SK-N-SH (cell line): ENCODE results near the gene TMEM214.

Source experiments
- CHD2 ChIP-seq: fragments of 150-350 bp; IDR thresholded peaks from 2 replicates; pipeline ENCODE4 v1.6.1; 2018; ENCODE audit warnings: low read length; ENCODE audit not compliant: partially characterized antibody
- CTCF ChIP-seq: fragments of 200-600 bp; sonication (generic); IDR thresholded peaks from 2 replicates; pipeline ENCODE4 v1.6.1; 2017; ENCODE audit warnings: antibody characterized with exemption, mild to moderate bottlenecking, moderate library complexity
- ELF1 ChIP-seq: IDR thresholded peaks from 2 replicates; pipeline ENCODE4 v1.4.0; 2012
- EP300 ChIP-seq, 2 experiments: IDR thresholded peaks; 2 replicates each; pipeline versions ENCODE4 v1.4.0 to v1.6.1; 2012; ENCODE audit warnings: borderline replicate concordance in 1 of 2, low read depth in 1 of 2, low read length in 1 of 2
- GATA2 ChIP-seq: sonication (generic); formaldehyde crosslinking; IDR thresholded peaks from 2 replicates; pipeline ENCODE4 v1.5.0; 2020; ENCODE audit warnings: mild to moderate bottlenecking, missing genetic modification reagents
- MAX ChIP-seq: IDR thresholded peaks from 2 replicates; pipeline ENCODE4 v1.4.0; 2012; ENCODE audit warnings: low read depth
- MXI1 ChIP-seq: IDR thresholded peaks from 2 replicates; pipeline ENCODE4 v1.6.1; 2012; ENCODE audit warnings: mild to moderate bottlenecking, low read depth, low read length, improper control_type of control experiment
- POLR2AphosphoS5 ChIP-seq: IDR thresholded peaks from 2 replicates; pipeline ENCODE4 v1.6.1; 2012; ENCODE audit warnings: low read depth, low read length
- RCOR1 ChIP-seq: fragments of 150-350 bp; IDR thresholded peaks from 2 replicates; pipeline ENCODE4 v1.6.1; 2017; ENCODE audit warnings: antibody characterized with exemption, low read length
- SIN3A ChIP-seq: IDR thresholded peaks from 2 replicates; pipeline ENCODE4 v1.6.1; 2012; ENCODE audit warnings: low read depth, mild to moderate bottlenecking, low read length, moderate library complexity, borderline replicate concordance
- TF ChIP-seq, protein P1 (sequence below): IDR thresholded peaks from 2 replicates; pipeline ENCODE4 v1.6.1; 2012; ENCODE audit warnings: mild to moderate bottlenecking, low read depth, low read length, moderate library complexity
- TF ChIP-seq, protein P2 (sequence below): IDR thresholded peaks from 2 replicates; pipeline ENCODE4 v1.4.0; 2012; ENCODE audit warnings: low read depth, borderline replicate concordance

DNA sequence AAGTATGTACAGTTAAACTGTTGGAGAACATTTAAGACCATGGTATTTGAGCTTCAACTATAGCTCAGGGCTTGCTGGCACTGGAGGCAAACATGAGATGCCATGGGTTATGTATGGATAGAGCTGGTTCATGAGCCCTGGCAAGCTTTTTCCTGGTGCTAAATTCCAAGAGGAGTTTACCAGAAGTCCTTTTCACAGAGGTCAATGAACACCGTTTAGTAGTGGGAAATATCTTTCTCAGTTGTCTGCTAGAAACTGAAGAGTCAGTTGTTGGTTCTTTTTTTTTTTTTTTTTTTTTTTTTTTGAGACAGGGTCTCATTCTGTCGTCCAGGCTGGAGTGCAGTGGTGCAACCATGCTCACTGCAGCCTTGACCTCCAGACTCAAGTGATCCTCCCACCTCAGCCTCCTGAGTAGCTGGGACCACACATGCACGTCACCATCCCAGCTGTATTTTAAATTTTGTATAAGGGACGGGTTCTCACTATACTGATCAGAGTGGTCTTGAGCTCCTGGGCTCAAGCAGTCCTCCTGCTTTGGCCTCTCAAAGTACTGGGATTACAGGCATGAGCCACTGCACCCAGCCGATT, 55.2 kb downstream of the TMEM214 start:
- TF ChIP-seq MXI1 (no peak), POLR2AphosphoS5 (no peak), EP300 (IDR thresholded peaks at IDR 0.05; ENCODE audit: borderline replicate concordance in 1 of 2, low read depth in 1 of 2, low read length in 1 of 2) (no peak), MAX (no peak), GATA2 (CRISPR knock-in tag) (no peak), CHD2 (no peak), RCOR1 (no peak), CTCF (no peak), SIN3A (no peak), ELF1 (no peak)
- TF ChIP-seq, protein P1, sequence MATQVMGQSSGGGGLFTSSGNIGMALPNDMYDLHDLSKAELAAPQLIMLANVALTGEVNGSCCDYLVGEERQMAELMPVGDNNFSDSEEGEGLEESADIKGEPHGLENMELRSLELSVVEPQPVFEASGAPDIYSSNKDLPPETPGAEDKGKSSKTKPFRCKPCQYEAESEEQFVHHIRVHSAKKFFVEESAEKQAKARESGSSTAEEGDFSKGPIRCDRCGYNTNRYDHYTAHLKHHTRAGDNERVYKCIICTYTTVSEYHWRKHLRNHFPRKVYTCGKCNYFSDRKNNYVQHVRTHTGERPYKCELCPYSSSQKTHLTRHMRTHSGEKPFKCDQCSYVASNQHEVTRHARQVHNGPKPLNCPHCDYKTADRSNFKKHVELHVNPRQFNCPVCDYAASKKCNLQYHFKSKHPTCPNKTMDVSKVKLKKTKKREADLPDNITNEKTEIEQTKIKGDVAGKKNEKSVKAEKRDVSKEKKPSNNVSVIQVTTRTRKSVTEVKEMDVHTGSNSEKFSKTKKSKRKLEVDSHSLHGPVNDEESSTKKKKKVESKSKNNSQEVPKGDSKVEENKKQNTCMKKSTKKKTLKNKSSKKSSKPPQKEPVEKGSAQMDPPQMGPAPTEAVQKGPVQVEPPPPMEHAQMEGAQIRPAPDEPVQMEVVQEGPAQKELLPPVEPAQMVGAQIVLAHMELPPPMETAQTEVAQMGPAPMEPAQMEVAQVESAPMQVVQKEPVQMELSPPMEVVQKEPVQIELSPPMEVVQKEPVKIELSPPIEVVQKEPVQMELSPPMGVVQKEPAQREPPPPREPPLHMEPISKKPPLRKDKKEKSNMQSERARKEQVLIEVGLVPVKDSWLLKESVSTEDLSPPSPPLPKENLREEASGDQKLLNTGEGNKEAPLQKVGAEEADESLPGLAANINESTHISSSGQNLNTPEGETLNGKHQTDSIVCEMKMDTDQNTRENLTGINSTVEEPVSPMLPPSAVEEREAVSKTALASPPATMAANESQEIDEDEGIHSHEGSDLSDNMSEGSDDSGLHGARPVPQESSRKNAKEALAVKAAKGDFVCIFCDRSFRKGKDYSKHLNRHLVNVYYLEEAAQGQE, result no peak
- TF ChIP-seq, protein P2, sequence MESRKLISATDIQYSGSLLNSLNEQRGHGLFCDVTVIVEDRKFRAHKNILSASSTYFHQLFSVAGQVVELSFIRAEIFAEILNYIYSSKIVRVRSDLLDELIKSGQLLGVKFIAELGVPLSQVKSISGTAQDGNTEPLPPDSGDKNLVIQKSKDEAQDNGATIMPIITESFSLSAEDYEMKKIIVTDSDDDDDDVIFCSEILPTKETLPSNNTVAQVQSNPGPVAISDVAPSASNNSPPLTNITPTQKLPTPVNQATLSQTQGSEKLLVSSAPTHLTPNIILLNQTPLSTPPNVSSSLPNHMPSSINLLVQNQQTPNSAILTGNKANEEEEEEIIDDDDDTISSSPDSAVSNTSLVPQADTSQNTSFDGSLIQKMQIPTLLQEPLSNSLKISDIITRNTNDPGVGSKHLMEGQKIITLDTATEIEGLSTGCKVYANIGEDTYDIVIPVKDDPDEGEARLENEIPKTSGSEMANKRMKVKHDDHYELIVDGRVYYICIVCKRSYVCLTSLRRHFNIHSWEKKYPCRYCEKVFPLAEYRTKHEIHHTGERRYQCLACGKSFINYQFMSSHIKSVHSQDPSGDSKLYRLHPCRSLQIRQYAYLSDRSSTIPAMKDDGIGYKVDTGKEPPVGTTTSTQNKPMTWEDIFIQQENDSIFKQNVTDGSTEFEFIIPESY, result no peak
